Neural cell (in vitro differentiated cells): ENCODE data around the gene TCL1B. TPM values are rescaled to one million over a fixed set of nuclear protein-coding genes. Genes with fewer than 3 reads are reported as not detected.

ENCODE experiments used
- H2AFZ ChIP-seq: fragments of 200-600, 300-800 bp; sonication (generic), shearing (Covaris generic); 2 replicates; pipeline ENCODE4 v1.6.0; 2014; ENCODE audit warnings: low read depth, mild to moderate bottlenecking, antibody characterized with exemption, low read length, moderate library complexity
- H3F3A ChIP-seq: fragments of 200-600 bp; shearing (Covaris generic); 2 replicates; pipeline ENCODE4 v1.6.1; 2016; ENCODE audit warnings: mild to moderate bottlenecking, moderate library complexity, mixed read lengths, antibody characterized with exemption, low read length; ENCODE audit not compliant: insufficient read depth, poor library complexity, severe bottlenecking
- H3K27ac ChIP-seq: fragments of 200-600, 300-800 bp; sonication (generic), shearing (Covaris generic); 2 replicates; pipeline ENCODE4 v1.5.1; 2014; ENCODE audit warnings: mild to moderate bottlenecking, low read length, moderate library complexity
- H3K27me3 ChIP-seq: fragments of 300-800, 200-600 bp; sonication (generic), shearing (Covaris generic); 2 replicates; pipeline ENCODE4 v1.6.0; 2014; ENCODE audit warnings: mild to moderate bottlenecking, low read depth, low read length, moderate library complexity; ENCODE audit not compliant: insufficient read depth
- H3K36me3 ChIP-seq: fragments of 300-800, 200-600 bp; sonication (generic), shearing (Covaris generic); 2 replicates; pipeline ENCODE4 v1.5.1; 2014; ENCODE audit warnings: mild to moderate bottlenecking, antibody characterized with exemption, low read length, moderate library complexity; ENCODE audit not compliant: insufficient read depth
- H3K4me2 ChIP-seq: fragments of 300-800, 200-600 bp; sonication (generic), shearing (Covaris generic); 2 replicates; pipeline ENCODE4 v1.6.0; 2014; ENCODE audit warnings: mild to moderate bottlenecking, low read length
- H3K4me3 ChIP-seq: fragments of 300-800, 200-600 bp; sonication (generic), shearing (Covaris generic); 2 replicates; pipeline ENCODE4 v1.5.1; 2014; ENCODE audit warnings: mild to moderate bottlenecking, low read length, moderate library complexity
- H3K79me2 ChIP-seq: fragments of 200-600 bp; shearing (Covaris generic); replicated peaks from 2 replicates; pipeline ENCODE4 v1.6.0; 2014; ENCODE audit warnings: mild to moderate bottlenecking, low read length, moderate library complexity; ENCODE audit not compliant: insufficient read depth
- H3K9ac ChIP-seq: fragments of 300-800, 200-600 bp; sonication (generic), shearing (Covaris generic); 2 replicates; pipeline ENCODE4 v1.6.1; 2016; ENCODE audit warnings: mild to moderate bottlenecking, low read length, mixed read lengths
- H3K9me2 ChIP-seq: fragments of 200-600 bp; shearing (Covaris generic); 2 replicates; pipeline ENCODE4 v1.6.1; 2016; ENCODE audit warnings: mild to moderate bottlenecking, low read length, mixed read lengths; ENCODE audit not compliant: insufficient read depth
- H3K9me3 ChIP-seq: fragments of 200-600, 300-800 bp; sonication (generic), shearing (Covaris generic); 2 replicates; pipeline ENCODE4 v1.6.1; 2016; ENCODE audit warnings: mild to moderate bottlenecking, mixed run types, low read length, moderate library complexity, mixed read lengths
- H4K20me1 ChIP-seq: fragments of 200-600 bp; shearing (Covaris generic); 2 replicates; pipeline ENCODE4 v1.6.1; 2016; ENCODE audit warnings: mild to moderate bottlenecking, mixed run types; ENCODE audit not compliant: insufficient read depth
- EP300 ChIP-seq: fragments of 450-650 bp; conservative IDR thresholded peaks from 2 replicates; pipeline ENCODE4 v1.6.1; 2014; ENCODE audit warnings: antibody characterized with exemption, mild to moderate bottlenecking, moderate library complexity; ENCODE audit not compliant: poor library complexity, severe bottlenecking
- MXI1 ChIP-seq: fragments of 450-650 bp; conservative IDR thresholded peaks from 2 replicates; pipeline ENCODE4 v1.6.1; 2014; ENCODE audit warnings: antibody characterized with exemption, mild to moderate bottlenecking; ENCODE audit not compliant: poor library complexity, severe bottlenecking
- POLR2AphosphoS5 ChIP-seq: IDR thresholded peaks from 2 replicates; pipeline ENCODE4 v1.6.1; 2012
- RAD21 ChIP-seq: fragments of 450-650 bp; conservative IDR thresholded peaks from 2 replicates; pipeline ENCODE4 v1.6.1; 2014; ENCODE audit warnings: antibody characterized with exemption, mild to moderate bottlenecking, moderate library complexity
- SMC3 ChIP-seq: fragments of 450-650 bp; conservative IDR thresholded peaks from 2 replicates; pipeline ENCODE4 v1.6.1; 2014; ENCODE audit warnings: antibody characterized with exemption, mild to moderate bottlenecking, moderate library complexity; ENCODE audit not compliant: poor library complexity
- TAF1 ChIP-seq: IDR thresholded peaks from 2 replicates; pipeline ENCODE4 v1.6.1; 2012; ENCODE audit warnings: low read depth
- polyA plus RNA-seq: library from polyadenylated mRNA; depleted of rRNA; stranded (reverse); fragments of >200 nt; gene quantifications from 2 replicates; pipeline ENCODE4 v1.2.3, GENCODE V29; 2014
- TF ChIP-seq, protein P1 (sequence below): IDR thresholded peaks from 2 replicates; pipeline ENCODE4 v1.6.1; 2012; ENCODE audit warnings: borderline replicate concordance
- TF ChIP-seq, protein P2 (sequence below): fragments of 450-650 bp; IDR thresholded peaks from 2 replicates; pipeline ENCODE4 v1.5.1; 2014; ENCODE audit warnings: antibody characterized with exemption, mild to moderate bottlenecking, moderate library complexity; ENCODE audit not compliant: poor library complexity, severe bottlenecking

TCL1B gene
- polyA plus RNA-seq, 1 donor from 2014 or later = not detected

DNA sequence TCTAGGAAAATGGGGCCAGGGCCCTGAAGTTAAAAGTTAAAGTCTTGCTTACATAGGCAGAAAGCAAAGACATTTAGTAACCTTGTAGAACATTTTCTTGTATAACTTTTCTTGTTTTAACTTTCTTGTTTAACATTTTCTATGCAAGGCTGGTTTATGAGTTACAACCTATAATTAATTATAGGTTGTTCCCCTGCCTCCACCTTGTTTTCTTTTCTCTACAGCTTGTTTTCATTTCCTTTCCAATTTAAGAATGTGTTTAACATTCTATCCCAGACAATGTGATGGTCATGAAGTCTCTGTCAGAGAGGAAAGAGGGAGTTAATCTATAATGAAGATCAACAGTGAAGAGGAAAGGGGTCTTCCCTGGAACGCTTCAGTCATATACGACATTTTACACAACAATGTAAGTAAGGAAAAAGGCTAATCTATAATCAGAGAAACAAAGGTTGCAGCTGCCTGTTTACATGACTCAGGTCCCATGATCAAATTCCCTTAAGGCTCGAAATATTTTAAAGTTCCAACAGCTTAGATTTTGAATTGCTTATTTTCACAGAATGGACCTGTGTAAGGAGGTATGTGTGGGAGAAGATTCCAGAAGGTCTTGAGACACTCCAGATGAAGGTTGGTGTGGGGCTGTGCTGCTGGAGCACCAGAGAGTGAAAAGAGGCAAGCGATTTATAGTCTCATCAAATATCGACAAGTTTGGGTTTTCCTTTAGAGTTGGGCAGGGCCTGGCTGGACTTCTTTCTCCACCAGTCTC lies 34.2 kb upstream of the TCL1B start:
- no peaks in the 10 kb centered on the region for H3K27me3 ChIP-seq
- no peaks in the 10 kb centered on the region for H3F3A ChIP-seq
- TF ChIP-seq MXI1 (no peak), TAF1 (no peak), EP300 (no peak), POLR2AphosphoS5 (no peak), RAD21 (no peak), SMC3 (no peak)
- TF ChIP-seq, protein P1, sequence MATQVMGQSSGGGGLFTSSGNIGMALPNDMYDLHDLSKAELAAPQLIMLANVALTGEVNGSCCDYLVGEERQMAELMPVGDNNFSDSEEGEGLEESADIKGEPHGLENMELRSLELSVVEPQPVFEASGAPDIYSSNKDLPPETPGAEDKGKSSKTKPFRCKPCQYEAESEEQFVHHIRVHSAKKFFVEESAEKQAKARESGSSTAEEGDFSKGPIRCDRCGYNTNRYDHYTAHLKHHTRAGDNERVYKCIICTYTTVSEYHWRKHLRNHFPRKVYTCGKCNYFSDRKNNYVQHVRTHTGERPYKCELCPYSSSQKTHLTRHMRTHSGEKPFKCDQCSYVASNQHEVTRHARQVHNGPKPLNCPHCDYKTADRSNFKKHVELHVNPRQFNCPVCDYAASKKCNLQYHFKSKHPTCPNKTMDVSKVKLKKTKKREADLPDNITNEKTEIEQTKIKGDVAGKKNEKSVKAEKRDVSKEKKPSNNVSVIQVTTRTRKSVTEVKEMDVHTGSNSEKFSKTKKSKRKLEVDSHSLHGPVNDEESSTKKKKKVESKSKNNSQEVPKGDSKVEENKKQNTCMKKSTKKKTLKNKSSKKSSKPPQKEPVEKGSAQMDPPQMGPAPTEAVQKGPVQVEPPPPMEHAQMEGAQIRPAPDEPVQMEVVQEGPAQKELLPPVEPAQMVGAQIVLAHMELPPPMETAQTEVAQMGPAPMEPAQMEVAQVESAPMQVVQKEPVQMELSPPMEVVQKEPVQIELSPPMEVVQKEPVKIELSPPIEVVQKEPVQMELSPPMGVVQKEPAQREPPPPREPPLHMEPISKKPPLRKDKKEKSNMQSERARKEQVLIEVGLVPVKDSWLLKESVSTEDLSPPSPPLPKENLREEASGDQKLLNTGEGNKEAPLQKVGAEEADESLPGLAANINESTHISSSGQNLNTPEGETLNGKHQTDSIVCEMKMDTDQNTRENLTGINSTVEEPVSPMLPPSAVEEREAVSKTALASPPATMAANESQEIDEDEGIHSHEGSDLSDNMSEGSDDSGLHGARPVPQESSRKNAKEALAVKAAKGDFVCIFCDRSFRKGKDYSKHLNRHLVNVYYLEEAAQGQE = no peak
- TF ChIP-seq, protein P2, sequence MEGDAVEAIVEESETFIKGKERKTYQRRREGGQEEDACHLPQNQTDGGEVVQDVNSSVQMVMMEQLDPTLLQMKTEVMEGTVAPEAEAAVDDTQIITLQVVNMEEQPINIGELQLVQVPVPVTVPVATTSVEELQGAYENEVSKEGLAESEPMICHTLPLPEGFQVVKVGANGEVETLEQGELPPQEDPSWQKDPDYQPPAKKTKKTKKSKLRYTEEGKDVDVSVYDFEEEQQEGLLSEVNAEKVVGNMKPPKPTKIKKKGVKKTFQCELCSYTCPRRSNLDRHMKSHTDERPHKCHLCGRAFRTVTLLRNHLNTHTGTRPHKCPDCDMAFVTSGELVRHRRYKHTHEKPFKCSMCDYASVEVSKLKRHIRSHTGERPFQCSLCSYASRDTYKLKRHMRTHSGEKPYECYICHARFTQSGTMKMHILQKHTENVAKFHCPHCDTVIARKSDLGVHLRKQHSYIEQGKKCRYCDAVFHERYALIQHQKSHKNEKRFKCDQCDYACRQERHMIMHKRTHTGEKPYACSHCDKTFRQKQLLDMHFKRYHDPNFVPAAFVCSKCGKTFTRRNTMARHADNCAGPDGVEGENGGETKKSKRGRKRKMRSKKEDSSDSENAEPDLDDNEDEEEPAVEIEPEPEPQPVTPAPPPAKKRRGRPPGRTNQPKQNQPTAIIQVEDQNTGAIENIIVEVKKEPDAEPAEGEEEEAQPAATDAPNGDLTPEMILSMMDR = no peak
- H3K9me2 ChIP-seq = no peaks in the 10 kb centered on the region
- no peak overlapping the region for H3K4me2 ChIP-seq
- no peak overlapping the region for H3K9ac ChIP-seq
- no peak overlapping the region for H2AFZ ChIP-seq
- H3K27ac ChIP-seq = no peak overlapping the region
- H3K36me3 ChIP-seq = no peaks in the 10 kb centered on the region
- H4K20me1 ChIP-seq = no peaks in the 10 kb centered on the region
- H3K9me3 ChIP-seq = no peaks in the 10 kb centered on the region
- H3K79me2 ChIP-seq = no peaks in the 10 kb centered on the region
- no peak overlapping the region for H3K4me3 ChIP-seq

DNA sequence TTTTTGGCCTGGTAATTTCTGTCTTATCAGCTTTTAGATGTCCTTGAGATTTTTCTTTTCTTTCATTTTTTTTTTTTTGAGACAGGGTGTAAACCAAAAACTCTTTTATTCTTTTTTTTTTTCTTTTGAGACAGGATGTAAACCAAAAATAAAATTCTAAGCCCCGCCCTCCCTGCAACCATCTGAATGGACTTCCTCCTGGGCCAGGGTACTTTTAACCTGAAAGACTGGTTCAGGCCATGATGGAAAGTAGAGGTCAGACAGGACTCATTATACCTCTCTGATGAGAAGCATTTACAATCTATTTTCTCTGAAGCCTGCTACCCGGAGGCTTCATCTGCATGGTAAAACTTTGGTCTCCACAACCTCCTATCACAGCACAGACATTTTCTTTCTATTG lies 33.5 kb upstream of the TCL1B start:
- no peak overlapping the region for H3K27ac ChIP-seq
- H3K9ac ChIP-seq = no peak overlapping the region
- no peaks in the 10 kb centered on the region for H3K9me3 ChIP-seq
- no peak overlapping the region for H3K4me2 ChIP-seq
- H3K79me2 ChIP-seq = no peaks in the 10 kb centered on the region
- H2AFZ ChIP-seq = no peak overlapping the region
- no peaks in the 10 kb centered on the region for H3K36me3 ChIP-seq
- no peaks in the 10 kb centered on the region for H4K20me1 ChIP-seq
- no peaks in the 10 kb centered on the region for H3K9me2 ChIP-seq
- H3K4me3 ChIP-seq = no peak overlapping the region
- no peaks in the 10 kb centered on the region for H3K27me3 ChIP-seq
- TF ChIP-seq, protein P2 = no peak
- no peaks in the 10 kb centered on the region for H3F3A ChIP-seq
